ENCODE results near the gene INIP. TPM values are rescaled to one million over a fixed set of nuclear protein-coding genes. Genes with fewer than 3 reads are reported as not detected.

Gene INIP, protein sequence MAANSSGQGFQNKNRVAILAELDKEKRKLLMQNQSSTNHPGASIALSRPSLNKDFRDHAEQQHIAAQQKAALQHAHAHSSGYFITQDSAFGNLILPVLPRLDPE
- 13.1 and 16.0 TPM in 2 replicates for total RNA-seq (ENCODE audit: low replicate concordance)

DNA sequence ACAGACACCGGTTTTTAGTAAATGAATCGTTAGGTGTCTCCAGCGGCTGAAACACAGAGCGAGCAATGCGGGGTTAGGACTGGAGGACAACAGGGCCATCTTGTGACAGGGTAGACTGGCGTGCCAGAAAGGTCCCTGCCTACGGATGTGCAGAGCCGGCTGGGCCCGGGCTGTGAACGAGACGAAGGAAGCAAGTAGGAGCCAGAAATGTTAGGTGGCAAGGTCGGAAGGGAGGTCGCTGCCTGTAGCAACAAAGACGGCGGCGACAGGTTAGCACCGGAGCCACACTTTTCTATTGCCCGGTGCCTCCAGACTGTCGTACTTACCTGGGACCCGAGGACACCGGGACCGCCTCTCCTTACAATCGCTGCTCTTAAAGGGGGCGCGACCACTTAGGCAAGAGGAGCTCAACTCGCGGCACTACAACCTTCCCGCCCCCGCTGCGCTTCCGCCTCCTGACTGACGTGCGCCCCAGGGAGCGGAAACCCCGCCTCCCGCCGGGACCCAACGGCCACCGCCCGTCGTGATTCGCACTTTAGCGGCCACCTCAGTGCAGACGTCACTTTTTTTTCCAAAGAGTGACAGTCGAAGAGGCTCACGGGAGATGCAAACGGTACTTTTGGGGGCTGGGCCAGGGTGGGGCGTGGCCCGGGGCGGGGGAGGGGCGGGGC is at the start of gene INIP:
Gene INIP, minus strand, starts transcription at position 457 of the 671 bp plus-strand sequence. CDS start 1,632 bp downstream, outside the sequence.

DNA sequence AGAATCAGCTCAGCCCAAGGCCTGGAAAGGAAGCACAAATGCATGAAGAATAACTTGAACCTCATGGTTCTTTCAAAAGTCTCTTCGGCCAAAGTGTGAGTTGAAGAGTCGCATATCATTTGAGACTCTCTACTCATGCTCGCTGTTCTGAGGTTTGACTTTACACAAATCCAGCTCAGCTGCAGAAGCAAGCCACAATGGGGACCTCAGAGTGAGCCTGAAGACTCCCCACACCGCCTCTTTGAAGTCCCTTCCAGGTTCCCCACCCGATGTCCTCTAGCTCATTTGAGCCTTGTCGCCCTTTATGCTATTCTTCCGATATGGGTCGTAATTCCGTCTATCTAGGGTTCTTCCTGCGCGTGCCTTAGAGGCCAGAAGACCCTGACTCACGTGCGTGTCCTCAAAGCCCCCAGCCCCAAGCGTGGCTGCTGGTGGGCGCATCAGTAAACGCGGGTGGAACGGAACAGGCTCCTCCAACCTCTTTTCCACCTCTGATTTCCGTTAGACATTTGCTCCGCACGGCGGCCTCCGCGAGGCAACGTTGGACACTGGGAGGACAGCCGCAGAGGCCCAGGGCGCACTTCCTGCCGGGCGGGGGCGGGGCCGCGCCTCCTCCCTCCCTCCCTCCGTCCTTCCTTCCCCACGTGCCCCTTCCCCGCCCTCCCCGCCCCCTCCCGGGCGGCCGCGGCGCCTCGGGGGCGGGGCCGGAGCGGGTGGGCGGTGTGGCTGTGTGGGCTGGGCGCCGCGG is 32.3 kb upstream of the INIP start, which contains the start of gene SNX30:
Gene SNX30, plus strand, starts transcription at position 745 of the 748 bp plus-strand sequence. CDS start 242 bp downstream, outside the sequence.

Other genes starting within 250 kb of the INIP start
- gene KIAA1958, start 231.3 kb downstream of the INIP start, total RNA-seq (ENCODE audit: low replicate concordance), result 0.68 and 0.82 TPM in 2 replicates
- 19.9 and 36.3 TPM in 2 replicates for gene SNX30, start 32.6 kb upstream of the INIP start, total RNA-seq (ENCODE audit: low replicate concordance)
- gene SLC46A2, start 172.8 kb upstream of the INIP start, total RNA-seq (ENCODE audit: low replicate concordance), result not detected in 2 replicates

Data from smooth muscle cell of the coronary artery (primary cell).